H1 (cell line): Measurements from ENCODE around the gene TMEM131L. TPM values are rescaled to one million over a fixed set of nuclear protein-coding genes. Genes with fewer than 3 reads are reported as not detected.
"Not testable (repeated sequence)": the region's sequence is repeated elsewhere in the genome, so short reads cannot be mapped to it uniquely, and the experiment has no call there.

Source experiments
- CTCF ChIA-PET: fragments of 300-600 bp; sonication (Branson Sonifier 250); formaldehyde crosslinking; loops from one replicate; lab custom pipeline; 2021; ENCODE audit not compliant: partially characterized antibody; lab: Charles Lee
- POLR2A ChIA-PET: fragments of 300-600 bp; sonication (Branson Sonifier 250); formaldehyde crosslinking; loops from one replicate; lab custom pipeline; 2021; ENCODE audit warnings: inconsistent platforms; ENCODE audit not compliant: partially characterized antibody; lab: Charles Lee
- DNase-seq, 2 experiments: peaks; one replicate each; pipeline versions ENCODE4 v3.0.0 to v3.0.0-alpha.2; 2010 to 2022; ENCODE audit warnings: low spot score in 2 of 2, low read depth in 1 of 2, mixed read lengths in 1 of 2
- FAIRE-seq: peaks from 2 replicates; lab custom pipeline; 2011; peaks lifted over from hg19 to GRCh38; lab: Jason Lieb, UNC
- H2AFZ ChIP-seq: 2 replicates; pipeline ENCODE4 v1.8.1; 2012; ENCODE audit warnings: low read length, inconsistent platforms
- H2AK5ac ChIP-seq: 2 replicates; pipeline ENCODE4 v1.6.1; 2013; ENCODE audit warnings: low read depth, low read length
- H2BK120ac ChIP-seq: replicated peaks from 2 replicates; pipeline ENCODE3; 2013; ENCODE audit warnings: low read depth, low read length, inconsistent platforms
- H2BK12ac ChIP-seq: 2 replicates; pipeline ENCODE4 v1.6.1; 2013; ENCODE audit warnings: low read depth, low read length
- H2BK15ac ChIP-seq: 2 replicates; pipeline ENCODE4 v1.6.1; 2013; ENCODE audit warnings: low read length
- H2BK20ac ChIP-seq: 2 replicates; pipeline ENCODE4 v1.6.1; 2013; ENCODE audit warnings: low read length
- H2BK5ac ChIP-seq: 2 replicates; pipeline ENCODE4 v1.6.1; 2013; ENCODE audit warnings: low read depth, low read length
- H3K14ac ChIP-seq: 2 replicates; pipeline ENCODE4 v1.6.1; 2013; ENCODE audit warnings: inconsistent platforms; ENCODE audit not compliant: insufficient read length
- H3K18ac ChIP-seq: 2 replicates; pipeline ENCODE4 v1.6.1; 2013; ENCODE audit warnings: low read length; ENCODE audit errors: extremely low read depth
- H3K23ac ChIP-seq: 2 replicates; pipeline ENCODE4 v1.6.1; 2013; ENCODE audit warnings: inconsistent platforms; ENCODE audit not compliant: insufficient read length
- H3K23me2 ChIP-seq: 2 replicates; pipeline ENCODE4 v1.6.1; 2013; ENCODE audit warnings: low read depth, low read length
- H3K27ac ChIP-seq: 2 replicates; pipeline ENCODE4 v1.6.1; 2011; ENCODE audit warnings: low read depth, low read length, inconsistent platforms
- H3K27me3 ChIP-seq, 4 experiments: replicated peaks in 1 of 4; 1 replicate in 1 of 4; 2 replicates in 3 of 4; pipeline versions ENCODE4 v1.6.1 to v1.8.1; 2011 to 2013; ENCODE audit warnings: low read length in 3 of 4, mild to moderate bottlenecking in 3 of 4, inconsistent platforms in 2 of 4, mixed read lengths in 2 of 4, moderate library complexity in 1 of 4; ENCODE audit not compliant: control insufficient read depth in 3 of 4, insufficient read depth in 3 of 4; ENCODE audit errors: extremely low read depth in 1 of 4
- H3K36me3 ChIP-seq, 4 experiments: 2 replicates each; pipeline versions ENCODE4 v1.6.1 to v1.8.1; 2011 to 2013; ENCODE audit warnings: mild to moderate bottlenecking in 4 of 4, low read length in 3 of 4, moderate library complexity in 2 of 4, control low read depth in 1 of 4, inconsistent platforms in 1 of 4; ENCODE audit not compliant: insufficient read depth in 4 of 4, control insufficient read depth in 2 of 4
- H3K4ac ChIP-seq: replicated peaks from 2 replicates; pipeline ENCODE3; 2013; ENCODE audit warnings: low read length, low read depth, mixed read lengths, inconsistent platforms; ENCODE audit not compliant: insufficient read length
- H3K4me1 ChIP-seq, 4 experiments: replicated peaks in 1 of 4; 1 replicate in 1 of 4; 2 replicates in 3 of 4; pipeline versions ENCODE4 v1.6.1 to v1.8.1; 2011 to 2013; ENCODE audit warnings: low read length in 3 of 4, inconsistent platforms in 2 of 4, mixed read lengths in 1 of 4; ENCODE audit not compliant: insufficient read depth in 4 of 4, control insufficient read depth in 3 of 4
- H3K4me2 ChIP-seq, 2 experiments: 2 replicates each; pipeline versions ENCODE4 v1.6.1 to v1.8.1; 2011 to 2013; ENCODE audit warnings: low read depth in 2 of 2, low read length in 2 of 2, control low read depth in 1 of 2, inconsistent platforms in 1 of 2, mild to moderate bottlenecking in 1 of 2; ENCODE audit not compliant: insufficient read depth in 1 of 2
- H3K4me3 ChIP-seq, 4 experiments: fragments of 200-600, 300-600 bp in 1 of 4; sonication (generic), shearing (Covaris generic), sonication (Bioruptor Twin) in 1 of 4; 2 replicates each; pipeline versions ENCODE4 v1.5.1 to v1.8.1; 2011 to 2016; ENCODE audit warnings: low read length in 4 of 4, low read depth in 3 of 4, control low read depth in 2 of 4, inconsistent platforms in 2 of 4, mild to moderate bottlenecking in 2 of 4, mixed read lengths in 1 of 4, moderate library complexity in 1 of 4; ENCODE audit not compliant: insufficient read depth in 2 of 4; ENCODE audit errors: extremely low read depth in 1 of 4
- H3K56ac ChIP-seq: replicated peaks from 2 replicates; pipeline ENCODE3; 2013; ENCODE audit warnings: low read depth, mild to moderate bottlenecking, mixed read lengths, low read length, inconsistent platforms; ENCODE audit not compliant: insufficient read length
- H3K79me1 ChIP-seq: 2 replicates; pipeline ENCODE4 v1.6.1; 2013; ENCODE audit warnings: low read depth, low read length, control low read depth
- H3K79me2 ChIP-seq, 2 experiments: 2 replicates each; pipeline versions ENCODE4 v1.6.1 to v1.8.1; 2012 to 2013; ENCODE audit warnings: low read length in 2 of 2, mild to moderate bottlenecking in 2 of 2, inconsistent platforms in 1 of 2; ENCODE audit not compliant: insufficient read depth in 2 of 2, control insufficient read depth in 1 of 2
- H3K9ac ChIP-seq, 4 experiments: replicated peaks in 1 of 4; 1 replicate in 1 of 4; 2 replicates in 3 of 4; pipeline versions ENCODE4 v1.6.1 to v1.8.1; 2011 to 2013; ENCODE audit warnings: low read depth in 3 of 4, low read length in 3 of 4, control low read depth in 2 of 4, mild to moderate bottlenecking in 2 of 4, moderate library complexity in 2 of 4, inconsistent platforms in 1 of 4; ENCODE audit errors: extremely low read depth in 1 of 4
- H3K9me3 ChIP-seq, 2 experiments: 2 replicates each; pipeline versions ENCODE4 v1.6.1 to v1.8.1; 2012 to 2013; ENCODE audit warnings: mild to moderate bottlenecking in 2 of 2, moderate library complexity in 2 of 2, control low read depth in 1 of 2, inconsistent platforms in 1 of 2, low read depth in 1 of 2, low read length in 1 of 2, mixed read lengths in 1 of 2; ENCODE audit not compliant: insufficient read depth in 2 of 2
- H4K20me1 ChIP-seq, 2 experiments: replicated peaks in 1 of 2; 2 replicates each; pipeline versions ENCODE3 to v1.8.1; 2011 to 2013; ENCODE audit warnings: inconsistent platforms in 2 of 2, low read length in 2 of 2, mild to moderate bottlenecking in 1 of 2; ENCODE audit not compliant: insufficient read depth in 2 of 2, control insufficient read depth in 1 of 2
- H4K5ac ChIP-seq: 2 replicates; pipeline ENCODE4 v1.6.1; 2013; ENCODE audit warnings: low read length, low read depth, mixed read lengths, inconsistent platforms; ENCODE audit not compliant: insufficient read length
- H4K8ac ChIP-seq: 2 replicates; pipeline ENCODE4 v1.8.0; 2013; ENCODE audit warnings: mild to moderate bottlenecking, moderate library complexity, low read length, inconsistent platforms; ENCODE audit not compliant: insufficient read depth; ENCODE audit errors: extremely low read depth
- H4K91ac ChIP-seq: replicated peaks from 2 replicates; pipeline ENCODE3; 2013; ENCODE audit warnings: low read length, mixed read lengths, inconsistent platforms; ENCODE audit not compliant: insufficient read length
- WGBS, 2 experiments: shearing (Covaris generic) in 1 of 2; methylation state at CpG; one replicate each; pipeline versions ENCODE4 v1.1.6 to v1.1.7; 2013 to 2015; ENCODE audit warnings: low lambda C conversion rate in 2 of 2, mixed read lengths in 2 of 2, inconsistent platforms in 1 of 2, low coverage in 1 of 2, missing lambda C conversion rate in 1 of 2; ENCODE audit not compliant: insufficient replicate concordance in 2 of 2, insufficient coverage in 1 of 2, insufficient read length in 1 of 2; ENCODE audit errors: extremely low coverage in 1 of 2, missing lambda C conversion rate in 1 of 2; 5-methylcytosine and 5-hydroxymethylcytosine counted together
- polyA plus RNA-seq, 7 experiments: library from polyadenylated mRNA; depleted of rRNA in 3 of 7; stranded (reverse) in 5 of 7; unstranded in 2 of 7; fragments of >200 nt in 5 of 7; fragments of 200-250 nt in 2 of 7; gene quantifications; 1 replicate in 5 of 7; 2 replicates in 1 of 7; 4 replicates in 1 of 7; pipeline versions ENCODE4 v1.2.1 to v1.2.3, GENCODE V29; 2011 to 2013; ENCODE audit warnings: missing spikeins in 2 of 7, mixed read lengths in 2 of 7
- total RNA-seq: library from RNA; stranded (reverse); fragmentation: NEBNext Ultra II Directional; extraction: Animal tissue kit (Norgen Biotek cat#: 25700); gene quantifications from 2 replicates; pipeline ENCODE4 v1.2.1, GENCODE V29; 2021

The TMEM131L gene
- total and polyA plus RNA-seq, 2 of the 8 experiments (the other 6 are each of a cell fraction or from before 2014, with no cell fraction given) = 14.3 to 26.1 TPM

- H3K4me1 ChIP-seq, H3K14ac ChIP-seq, H2AK5ac ChIP-seq, H3K9ac ChIP-seq, H3K27ac ChIP-seq, H3K4me3 ChIP-seq, H3K18ac ChIP-seq, H4K5ac ChIP-seq, H3K9me3 ChIP-seq, H2BK120ac ChIP-seq, H3K4ac ChIP-seq, H3K23ac ChIP-seq, H2BK20ac ChIP-seq, H3K36me3 ChIP-seq, H4K20me1 ChIP-seq, H3K79me1 ChIP-seq, H3K79me2 ChIP-seq, H3K56ac ChIP-seq, H2AFZ ChIP-seq, FAIRE-seq, H3K4me2 ChIP-seq, POLR2A ChIA-PET, H3K27me3 ChIP-seq, DNase-seq, H2BK12ac ChIP-seq, H2BK5ac ChIP-seq, H2BK15ac ChIP-seq, H4K8ac ChIP-seq, H4K91ac ChIP-seq: not testable (repeated sequence)
- 89% methylated on average over 1 of the region's 1 CpG; no CpG with 5 or more reads in 1 of the 2 experiments for WGBS, 2 experiments
- CTCF ChIA-PET = interaction anchor here (1.3 to 1.4 kb wide), 2 partner anchors 17 to 32 kb away, joined by 3 read pairs; partner anchors contain the start of gene TLR2
- H3K23me2 ChIP-seq = peaks cover 10% of the 10 kb centered on the region; the same call in 1 of the 2 replicates
Observed at GRCh38 chr4:153666505-153666904, 200.3 kb downstream of the TMEM131L start.
